ENCODE data around the gene RHOD. TPM values are rescaled to one million over a fixed set of nuclear protein-coding genes. Genes with fewer than 3 reads are reported as not detected.

RHOD gene
- total and polyA plus RNA-seq, 10 donors = 1.3 to 6.4 (median 2.7) TPM

DNA sequence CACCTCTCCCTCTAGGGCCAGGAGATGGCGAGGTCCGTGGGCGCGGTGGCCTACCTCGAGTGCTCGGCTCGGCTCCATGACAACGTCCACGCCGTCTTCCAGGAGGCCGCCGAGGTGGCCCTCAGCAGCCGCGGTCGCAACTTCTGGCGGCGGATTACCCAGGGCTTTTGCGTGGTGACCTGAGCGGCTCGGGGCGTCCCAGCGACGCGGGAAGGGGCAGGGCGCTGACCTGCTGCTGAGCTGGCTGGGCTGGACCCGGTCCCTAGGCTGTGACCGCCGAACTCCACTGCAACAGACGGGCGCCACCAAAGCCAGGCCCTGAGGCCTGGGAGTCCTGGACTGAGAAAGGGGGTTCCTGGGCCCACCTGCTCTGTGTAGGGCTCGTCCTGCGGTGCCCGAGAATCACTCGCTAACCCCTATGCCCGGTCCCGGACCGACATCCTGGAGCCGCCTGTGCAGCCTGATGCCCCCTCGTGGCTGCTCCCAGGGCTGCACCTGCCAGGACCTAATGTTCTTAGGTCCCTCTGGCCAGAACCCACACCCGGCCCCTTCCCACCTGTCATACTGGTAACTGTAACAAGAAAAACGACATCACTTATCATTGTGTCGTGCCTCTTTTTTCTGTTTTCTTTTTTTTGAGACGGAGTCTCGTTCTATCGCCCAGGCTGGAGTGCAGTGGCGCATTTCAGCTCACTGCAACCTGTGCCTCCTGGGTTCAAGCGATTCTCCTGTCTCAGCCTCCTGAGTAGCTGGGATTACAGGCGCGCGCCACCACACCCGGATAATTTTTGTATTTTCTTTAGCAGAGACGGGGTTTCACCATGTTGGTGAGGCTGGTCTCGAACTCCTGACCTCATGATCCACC is 15.0 kb downstream of the RHOD start:
- peaks cover 0 to 17% (median 0%) of the 10 kb centered on the region in 7 donors for H3K27me3 ChIP-seq (replicated peaks in 1 of 7)
- intact Hi-C loops (cut with DNase I; ENCODE audit: low total_unique reads) = no loop called here
- no peak overlapping the region for H3K27ac ChIP-seq
- no peaks in the 10 kb centered on the region for H3K36me3 ChIP-seq
- peak overlapping the region in 6 of 8 donors; percentile 10 to 60 (median 34) for H3K4me3 ChIP-seq
- H3K4me1 ChIP-seq = peaks cover 0 to 11% (median 9%) of the 10 kb centered on the region in 6 donors
- DNase-seq = peak; percentile 91
- TF ChIP-seq POLR2A (IDR thresholded peaks at IDR 0.05) (no peak), POLR2AphosphoS5 (IDR thresholded peaks at IDR 0.05) (peak in 2 of 3 donors; percentile 40 to 47)
- TF ChIP-seq, protein P1, sequence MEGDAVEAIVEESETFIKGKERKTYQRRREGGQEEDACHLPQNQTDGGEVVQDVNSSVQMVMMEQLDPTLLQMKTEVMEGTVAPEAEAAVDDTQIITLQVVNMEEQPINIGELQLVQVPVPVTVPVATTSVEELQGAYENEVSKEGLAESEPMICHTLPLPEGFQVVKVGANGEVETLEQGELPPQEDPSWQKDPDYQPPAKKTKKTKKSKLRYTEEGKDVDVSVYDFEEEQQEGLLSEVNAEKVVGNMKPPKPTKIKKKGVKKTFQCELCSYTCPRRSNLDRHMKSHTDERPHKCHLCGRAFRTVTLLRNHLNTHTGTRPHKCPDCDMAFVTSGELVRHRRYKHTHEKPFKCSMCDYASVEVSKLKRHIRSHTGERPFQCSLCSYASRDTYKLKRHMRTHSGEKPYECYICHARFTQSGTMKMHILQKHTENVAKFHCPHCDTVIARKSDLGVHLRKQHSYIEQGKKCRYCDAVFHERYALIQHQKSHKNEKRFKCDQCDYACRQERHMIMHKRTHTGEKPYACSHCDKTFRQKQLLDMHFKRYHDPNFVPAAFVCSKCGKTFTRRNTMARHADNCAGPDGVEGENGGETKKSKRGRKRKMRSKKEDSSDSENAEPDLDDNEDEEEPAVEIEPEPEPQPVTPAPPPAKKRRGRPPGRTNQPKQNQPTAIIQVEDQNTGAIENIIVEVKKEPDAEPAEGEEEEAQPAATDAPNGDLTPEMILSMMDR (IDR thresholded peaks at IDR 0.05 in 8 of 11, conservative IDR thresholded peaks at IDR 0.05 in 3 of 11) = peak; percentile 54 to 91 (median 81)
- WGBS, 5 donors = 31 to 53% (median 36%) methylated on average over 38 to 53 of the region's 53 CpGs
- no peaks in the 10 kb centered on the region for H3K9me3 ChIP-seq

DNA sequence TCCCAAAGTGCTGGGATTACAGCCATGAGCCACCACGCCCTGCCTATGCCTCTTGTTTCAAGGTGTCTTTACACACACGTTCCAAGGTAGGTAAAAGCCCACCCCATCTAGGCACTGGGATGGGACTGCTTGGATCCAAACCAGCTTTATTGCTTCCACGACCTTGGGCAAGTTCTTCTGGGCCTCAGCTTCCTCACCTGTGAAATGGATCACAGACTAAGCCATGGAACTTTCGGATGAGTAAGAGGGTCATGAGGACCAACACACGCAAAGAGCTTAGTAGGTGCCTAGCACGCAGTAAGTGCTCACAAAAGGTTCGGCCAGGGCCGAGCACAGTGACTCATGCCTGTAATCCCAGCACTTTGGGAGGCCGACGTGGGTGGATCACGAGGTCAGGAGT is 15.6 kb downstream of the RHOD start:
- DNase-seq = no peak
- H3K9me3 ChIP-seq = no peaks in the 10 kb centered on the region
- no peaks in the 10 kb centered on the region for H3K36me3 ChIP-seq
- H3K27me3 ChIP-seq (replicated peaks in 1 of 7) = peaks cover 0 to 21% (median 0%) of the 10 kb centered on the region in 7 donors
- TF ChIP-seq POLR2A (IDR thresholded peaks at IDR 0.05) = no peak
- TF ChIP-seq, protein P1 (IDR thresholded peaks at IDR 0.05 in 8 of 11, conservative IDR thresholded peaks at IDR 0.05 in 3 of 11) = no peak
- intact Hi-C loops (cut with DNase I; ENCODE audit: low total_unique reads) = no loop called here
- no peak overlapping the region for H3K27ac ChIP-seq
- H3K4me3 ChIP-seq = no peak overlapping the region
- WGBS, 5 donors = 77 to 90% (median 83%) methylated on average over 11 of the region's 11 CpGs
- peaks cover 0 to 11% (median 9%) of the 10 kb centered on the region in 6 donors for H3K4me1 ChIP-seq

DNA sequence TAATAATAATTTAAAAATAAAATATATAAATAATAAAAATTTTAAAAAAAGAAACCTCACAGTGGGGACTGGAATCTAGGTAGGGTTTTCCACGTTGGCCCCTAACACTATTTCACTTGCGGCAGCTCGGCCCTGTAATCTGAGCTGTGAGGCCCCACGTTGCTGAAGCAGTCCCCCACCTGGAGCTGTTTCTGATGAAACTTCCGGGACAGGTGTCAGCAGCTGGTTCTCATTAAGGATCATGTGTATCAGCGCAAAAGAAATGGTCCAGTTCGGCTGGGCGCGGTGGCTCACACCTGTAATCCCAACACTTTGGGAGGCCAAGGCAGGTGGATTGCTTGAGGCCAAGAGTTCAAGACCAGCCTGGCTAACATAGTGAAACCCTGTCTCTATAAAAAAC is 17.3 kb downstream of the RHOD start:
- TF ChIP-seq, protein P1 (IDR thresholded peaks at IDR 0.05 in 8 of 11, conservative IDR thresholded peaks at IDR 0.05 in 3 of 11) = no peak
- TF ChIP-seq POLR2A (IDR thresholded peaks at IDR 0.05) = no peak
- TF ChIP-seq POLR2AphosphoS5 (IDR thresholded peaks at IDR 0.05) = no peak
- 82 to 90% (median 89%) methylated on average over 9 of the region's 9 CpGs for WGBS, 5 donors

DNA sequence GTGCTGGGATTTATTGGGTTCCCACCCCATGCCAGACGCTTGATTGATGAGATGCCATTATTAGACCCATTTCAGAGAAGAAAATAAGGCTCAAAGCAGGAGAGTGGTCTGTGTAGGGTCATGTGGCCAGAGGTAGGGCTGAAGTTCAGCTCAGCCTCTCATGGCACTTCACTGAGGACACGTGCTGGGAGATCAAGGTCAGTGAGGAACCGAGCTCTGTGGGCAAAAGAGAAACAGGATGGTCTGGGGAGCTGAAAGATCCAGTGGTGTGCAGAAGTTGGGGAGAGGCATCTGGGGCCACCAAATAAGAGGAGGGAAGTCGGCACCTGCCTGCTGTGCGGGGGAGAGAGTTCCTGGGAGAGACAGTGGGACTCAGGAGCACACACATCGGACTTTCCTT is 19.6 kb downstream of the RHOD start:
- H3K9me3 ChIP-seq = no peaks in the 10 kb centered on the region
- H3K27me3 ChIP-seq (replicated peaks in 1 of 7) = peaks cover 0 to 28% (median 0%) of the 10 kb centered on the region in 7 donors
- H3K27ac ChIP-seq = no peak overlapping the region
- no peak overlapping the region for H3K4me3 ChIP-seq
- DNase-seq = no peak
- H3K36me3 ChIP-seq = no peaks in the 10 kb centered on the region
- 77 to 85% (median 80%) methylated on average over 6 of the region's 6 CpGs for WGBS, 5 donors
- peaks cover 0 to 12% (median 8%) of the 10 kb centered on the region in 6 donors for H3K4me1 ChIP-seq
- TF ChIP-seq, protein P1 (IDR thresholded peaks at IDR 0.05 in 8 of 11, conservative IDR thresholded peaks at IDR 0.05 in 3 of 11) = no peak
- no peak for TF ChIP-seq POLR2A (IDR thresholded peaks at IDR 0.05)
- no peak for TF ChIP-seq POLR2AphosphoS5 (IDR thresholded peaks at IDR 0.05)
- intact Hi-C loops (cut with DNase I; ENCODE audit: low total_unique reads) = no loop called here

More for the DNA sequence above, 17.3 kb downstream of the RHOD start:
- Histone ChIP-seq H3K4me3 (no peak overlapping the region), H3K27me3 (replicated peaks in 1 of 7) (peaks cover 0 to 34% (median 0%) of the 10 kb centered on the region in 7 donors), H3K9me3 (no peaks in the 10 kb centered on the region), H3K4me1 (peaks cover 0 to 11% (median 9%) of the 10 kb centered on the region in 6 donors), H3K27ac (no peak overlapping the region), H3K36me3 (no peaks in the 10 kb centered on the region)
- intact Hi-C loops (cut with DNase I; ENCODE audit: low total_unique reads) = no loop called here
- no peak for DNase-seq

Data from spleen (tissue), 11 donors.